HS-5 (cell line): Measurements from ENCODE around the gene RIMBP2.

Experiments
- DNase-seq: peaks from one replicate; pipeline ENCODE4 v3.0.0-alpha.2; 2012; ENCODE audit warnings: low read depth

RIMBP2 gene

DNA sequence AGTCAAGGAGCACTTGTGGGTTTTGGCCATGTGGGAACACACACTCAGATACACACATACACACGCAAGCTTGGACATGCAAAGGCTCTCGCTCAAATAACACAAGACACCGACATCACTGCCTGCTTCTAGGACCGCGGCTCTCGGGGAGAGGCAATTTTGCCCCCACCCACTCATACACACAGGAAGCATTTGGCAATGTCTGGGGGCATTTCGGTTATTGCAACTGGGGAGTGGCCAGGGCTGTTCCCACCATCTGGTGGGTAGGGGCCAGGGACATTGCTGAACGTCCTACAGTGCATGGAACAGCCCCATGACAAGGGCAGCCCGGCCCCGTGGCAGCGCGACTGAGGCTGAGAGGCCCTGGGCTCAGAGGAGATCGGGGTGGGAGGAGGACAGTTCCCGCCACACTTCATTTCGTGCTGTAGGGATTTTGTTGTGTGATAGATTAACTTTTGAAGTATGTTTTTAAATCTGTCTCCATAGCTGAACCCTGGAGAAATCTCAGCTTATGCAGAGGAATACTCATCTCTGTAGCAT, 35.6 kb downstream of the RIMBP2 start:
- no peak for DNase-seq

DNA sequence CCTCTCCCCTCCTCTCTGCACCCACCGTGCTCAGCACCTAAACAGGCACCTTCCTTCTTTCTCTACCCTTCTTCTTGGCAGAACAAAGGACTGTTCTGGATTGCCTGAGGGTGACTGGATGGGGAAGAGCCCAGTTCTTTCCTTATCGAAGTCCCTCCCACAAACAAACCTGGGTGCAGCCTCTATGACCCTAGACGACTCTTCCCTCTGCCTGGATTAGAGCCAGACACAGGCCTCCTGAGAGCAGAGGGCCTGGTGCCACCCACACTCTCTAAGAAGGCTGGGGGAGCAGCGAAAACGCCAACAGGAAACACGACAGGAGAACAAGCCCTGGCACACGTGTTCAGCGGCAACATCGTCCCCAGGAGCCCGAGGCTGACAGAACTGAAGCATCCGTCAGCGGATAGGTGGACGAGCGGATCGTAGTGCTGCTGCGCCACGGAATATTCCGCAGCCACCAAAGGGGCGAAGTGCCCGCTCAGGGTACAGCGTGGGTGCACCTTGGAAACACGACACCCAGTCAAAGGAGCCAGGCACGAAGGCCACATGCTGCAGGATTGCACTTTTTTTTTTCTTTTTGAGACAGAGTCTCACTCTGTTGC, 38.0 kb downstream of the RIMBP2 start:
- no peak for DNase-seq

DNA sequence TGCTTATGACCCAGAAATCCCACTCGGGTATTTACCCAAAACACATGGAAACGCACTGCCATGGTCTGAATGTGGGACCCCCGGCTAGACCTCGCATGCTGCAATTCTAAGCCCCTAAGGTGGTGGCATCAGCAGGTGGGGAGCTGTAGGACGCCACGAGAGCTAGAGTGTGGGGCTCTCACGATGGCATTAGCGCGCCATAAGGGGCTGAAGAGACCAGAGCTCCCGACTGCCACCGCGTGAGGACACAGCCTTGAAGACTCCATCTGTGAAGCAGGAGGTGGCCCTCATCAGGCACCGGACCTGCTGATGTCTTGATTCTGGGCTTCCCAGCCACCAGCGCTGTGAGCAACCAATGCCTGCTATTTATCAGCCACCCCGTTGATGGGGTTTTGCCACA, 40.3 kb downstream of the RIMBP2 start:
- DNase-seq = no peak

DNA sequence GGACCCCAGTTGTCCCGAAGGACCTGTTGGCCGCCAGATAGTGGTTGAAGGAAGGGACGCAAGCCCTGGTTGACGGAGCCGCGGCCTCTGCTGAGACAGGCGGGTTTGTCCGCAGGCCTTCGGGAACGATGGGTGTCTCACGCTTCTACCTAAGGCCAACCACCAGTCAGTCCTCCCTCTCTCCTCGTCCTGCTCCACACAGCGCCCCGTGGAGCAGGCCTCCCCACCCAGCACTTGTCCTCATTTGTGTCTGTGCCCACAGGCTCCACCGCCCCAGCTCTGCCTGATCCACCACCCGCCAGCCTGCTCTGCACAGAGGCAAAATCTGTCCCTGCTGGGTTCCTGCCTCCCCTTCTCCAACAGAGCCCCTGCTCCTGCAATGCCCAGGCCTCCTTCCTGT, 41.0 kb downstream of the RIMBP2 start:
- DNase-seq = no peak

DNA sequence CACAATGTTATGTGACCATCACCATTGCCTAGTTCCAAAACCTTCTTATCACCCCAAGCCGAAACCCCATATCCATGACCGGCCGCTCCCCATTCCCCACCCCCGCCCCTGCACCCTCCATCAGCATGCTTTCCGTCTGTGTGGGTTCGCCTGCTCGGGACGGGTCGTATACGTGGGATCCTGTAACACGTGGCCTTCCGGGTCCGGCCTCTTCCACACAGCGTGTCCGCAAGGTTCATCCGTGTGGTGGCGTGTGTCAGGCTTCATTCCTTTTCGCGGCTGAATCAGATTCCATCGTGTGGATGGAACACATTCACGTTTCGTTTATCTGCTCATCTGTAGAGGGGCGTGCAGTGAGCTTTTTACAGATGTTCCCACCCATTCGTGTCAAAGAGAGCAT, 41.4 kb downstream of the RIMBP2 start:
- no peak for DNase-seq

DNA sequence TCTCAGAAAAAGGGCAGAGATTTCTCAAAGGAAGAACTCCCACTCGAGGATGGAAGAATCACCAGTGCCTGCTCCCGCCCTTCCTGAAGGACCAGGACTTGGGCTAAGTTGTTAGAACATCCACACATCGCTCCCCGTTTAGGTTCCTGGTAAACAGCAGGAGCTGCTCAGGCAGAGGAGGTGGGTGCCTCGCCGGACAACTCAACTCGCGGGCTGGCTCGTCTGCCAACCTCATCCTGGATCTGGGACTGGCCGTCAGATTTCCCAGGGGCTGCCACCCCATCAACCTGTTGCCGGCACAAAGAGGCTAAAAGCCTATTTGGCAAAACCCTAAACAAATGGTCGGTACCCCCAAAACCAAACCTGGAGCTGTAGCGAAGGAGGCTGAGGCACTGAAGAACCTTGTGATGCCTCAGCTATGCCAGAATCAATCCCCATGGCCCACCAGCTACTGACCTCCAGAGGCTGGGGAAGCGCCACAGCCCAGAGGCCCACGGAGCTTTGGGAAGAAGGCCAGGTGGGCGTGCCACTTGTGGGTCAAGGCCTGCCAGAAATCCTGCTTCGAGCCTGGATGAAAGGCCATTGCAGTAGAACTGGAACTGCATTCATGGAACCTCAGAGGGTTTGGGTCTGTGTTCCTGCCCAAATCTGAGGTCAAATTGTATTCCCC, 42.9 kb downstream of the RIMBP2 start:
- DNase-seq = no peak

DNA sequence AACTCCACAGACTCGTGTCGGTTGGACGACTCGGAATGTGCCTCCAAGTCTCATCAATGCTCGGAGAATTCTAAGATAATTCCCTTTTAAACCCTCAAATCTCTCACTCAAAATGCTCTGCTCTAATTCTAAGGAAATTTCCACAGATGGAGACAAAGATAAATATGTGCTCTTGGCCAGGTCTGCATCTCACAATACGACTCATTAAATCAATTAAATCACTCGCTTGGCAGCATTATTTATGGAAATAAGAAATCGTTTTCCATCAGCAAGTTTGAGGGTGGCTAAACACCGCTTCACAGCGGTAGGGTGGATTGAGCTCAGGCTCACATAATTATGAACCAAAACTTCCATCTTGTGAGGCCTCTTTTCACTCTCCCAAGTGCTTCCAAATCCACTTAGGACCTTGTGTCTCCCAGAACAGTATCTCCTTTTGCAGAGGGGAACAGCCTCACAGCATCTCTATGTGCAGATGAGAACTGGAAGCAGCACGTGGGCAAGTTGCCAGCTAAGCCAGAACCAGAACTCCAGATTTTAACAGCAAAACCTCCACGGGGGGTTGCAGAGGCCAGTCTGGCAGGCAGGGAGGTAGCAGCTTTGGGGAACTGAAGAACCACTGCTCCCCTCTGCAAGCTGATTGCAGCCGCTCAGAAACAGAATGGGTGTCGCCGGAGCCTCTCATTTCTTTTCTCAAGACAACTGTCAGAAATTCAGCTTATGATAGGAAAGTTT, 43.8 kb downstream of the RIMBP2 start:
- DNase-seq = no peak

DNA sequence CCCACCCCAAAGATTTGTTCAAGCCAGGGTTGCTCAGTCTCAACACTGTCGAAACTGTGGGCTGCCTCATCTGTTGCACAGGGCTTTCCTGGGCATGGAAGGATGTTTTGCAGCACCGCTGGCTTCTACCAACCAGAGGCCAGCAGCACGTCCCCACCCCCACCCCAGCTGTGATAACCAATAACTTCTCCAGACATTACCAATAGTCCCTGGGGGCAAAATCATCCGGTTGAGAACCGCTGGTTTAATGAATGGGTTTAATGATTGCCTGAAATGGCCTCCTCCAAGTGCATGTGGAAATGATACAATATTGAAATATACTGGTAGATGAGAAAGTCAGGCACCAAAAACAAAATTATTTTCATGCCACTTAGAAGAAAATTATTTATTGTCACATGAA, 44.5 kb downstream of the RIMBP2 start:
- no peak for DNase-seq

DNA sequence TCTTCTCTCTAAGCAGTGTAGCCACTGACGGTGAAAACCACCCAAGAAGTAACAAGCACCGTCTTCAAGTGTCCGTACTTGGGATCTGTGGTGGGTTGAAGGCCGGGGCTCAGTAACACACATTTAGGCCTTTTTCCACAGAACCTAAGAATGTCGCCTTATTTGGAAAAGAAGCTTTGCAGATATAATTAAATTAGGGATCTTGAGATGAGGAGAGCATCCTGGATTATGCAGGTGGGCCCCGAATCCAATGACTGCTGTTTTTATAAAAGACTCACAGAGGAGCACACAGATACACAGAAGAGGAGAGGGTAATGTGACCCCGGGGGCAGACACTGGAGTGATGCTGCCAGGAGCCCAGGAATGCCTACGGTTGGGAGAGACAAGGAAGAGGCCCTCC, 46.3 kb downstream of the RIMBP2 start:
- no peak for DNase-seq

DNA sequence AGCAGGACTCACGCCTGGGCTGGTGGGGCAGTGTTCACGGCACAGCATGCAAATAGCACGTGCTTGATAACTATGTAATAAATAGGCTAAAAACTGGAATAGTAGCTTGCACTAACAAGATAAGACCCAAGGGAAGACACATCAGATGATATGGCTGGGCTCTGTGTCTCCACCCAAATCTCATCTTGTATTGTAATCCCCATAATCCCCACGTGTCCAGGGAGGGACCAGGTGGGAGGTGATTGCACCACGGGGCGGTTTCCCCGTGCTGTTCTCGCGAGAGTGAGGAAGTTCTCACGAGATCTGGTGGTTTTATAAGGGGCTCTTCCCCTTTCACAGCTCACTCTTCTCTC, 46.9 kb downstream of the RIMBP2 start:
- no peak for DNase-seq

DNA sequence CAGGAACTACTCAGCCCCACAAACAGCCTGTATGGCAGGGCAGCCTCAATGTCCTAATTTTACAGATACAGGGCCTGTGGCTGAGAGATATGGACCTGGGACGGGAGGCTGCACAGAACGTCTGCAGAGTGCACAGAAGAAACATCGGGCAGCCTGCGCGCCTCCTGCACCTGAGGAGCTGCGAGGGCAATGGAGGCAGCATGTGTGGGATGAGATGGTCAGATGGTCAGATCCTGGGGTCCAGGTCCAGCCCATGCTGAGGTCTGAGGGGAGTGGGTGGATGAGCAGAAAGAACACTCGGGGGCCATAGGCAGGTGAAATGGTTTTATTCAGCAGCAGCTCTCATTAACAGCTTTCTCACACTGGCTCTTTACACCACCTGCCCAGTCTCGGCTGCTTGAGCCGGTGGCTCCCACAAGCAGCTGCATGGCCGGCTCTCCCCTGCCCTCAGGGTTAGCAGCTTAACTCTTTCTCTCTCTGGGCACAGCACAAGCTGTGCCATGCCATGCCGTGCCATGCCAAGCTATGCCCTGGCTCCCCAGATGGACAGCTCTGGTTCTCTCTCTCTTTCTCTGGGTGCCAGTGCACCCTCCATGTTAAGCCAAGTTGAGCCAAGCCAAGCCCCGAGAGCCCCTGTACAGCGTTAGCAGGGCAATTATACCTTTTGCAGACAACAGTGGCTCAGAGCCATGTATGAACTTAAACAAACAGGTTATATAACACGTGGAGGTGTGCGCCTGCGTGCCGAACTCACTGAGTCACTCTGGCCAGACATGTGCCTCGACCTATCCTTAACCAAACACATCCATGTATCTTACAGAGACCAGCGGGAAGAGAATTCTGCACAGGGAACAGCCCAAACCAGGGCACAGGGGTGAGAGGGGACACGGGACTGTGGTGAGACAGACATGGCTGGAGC, 47.6 kb downstream of the RIMBP2 start:
- DNase-seq = no peak

DNA sequence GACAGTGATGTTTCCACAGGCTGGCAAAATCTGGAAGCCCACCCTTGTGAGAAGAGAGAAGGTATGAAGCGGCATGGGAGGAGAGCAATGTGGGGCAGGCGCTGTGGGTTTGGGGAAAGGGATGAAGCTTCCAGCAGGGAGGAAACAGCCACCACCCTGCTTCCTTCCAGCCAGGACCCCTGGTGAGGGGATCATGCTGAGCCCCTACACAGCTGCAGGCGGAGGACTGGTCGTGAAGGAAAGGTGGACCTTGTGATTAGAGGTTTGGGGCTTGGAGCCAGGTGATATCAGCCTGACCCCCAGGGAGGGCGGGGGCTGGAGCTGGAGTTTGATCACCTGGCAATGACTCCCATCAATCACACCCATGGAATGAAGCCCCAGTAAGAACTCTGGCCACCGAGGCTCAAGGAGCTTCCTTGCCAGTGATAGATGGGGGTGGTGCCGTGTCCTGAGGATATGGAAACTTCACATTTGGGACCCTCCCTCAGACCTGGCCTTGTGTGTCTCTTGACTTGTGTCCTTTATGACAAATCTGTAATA, 48.6 kb downstream of the RIMBP2 start:
- DNase-seq = no peak

DNA sequence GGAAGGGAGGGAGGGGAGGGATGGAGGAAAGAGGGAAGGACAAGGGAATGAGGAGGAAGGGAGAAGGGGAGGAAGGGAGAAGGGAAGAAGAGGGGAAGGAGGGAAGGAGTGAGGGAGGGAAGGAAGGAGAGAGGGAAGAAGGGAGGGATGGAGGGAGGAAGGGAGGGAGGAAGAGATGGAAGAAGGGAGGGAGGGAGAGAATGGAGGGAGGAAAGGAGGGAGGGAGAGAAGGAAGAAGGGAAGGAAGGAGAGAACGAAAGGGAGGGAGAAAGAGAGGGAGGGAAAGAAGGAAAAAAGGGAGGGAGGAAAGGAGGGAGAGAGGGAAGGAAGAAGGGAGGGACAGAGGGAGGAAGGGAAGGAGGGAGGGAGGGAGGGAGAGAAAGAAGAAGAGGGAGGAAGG, 49.5 kb downstream of the RIMBP2 start:
- no peak for DNase-seq

DNA sequence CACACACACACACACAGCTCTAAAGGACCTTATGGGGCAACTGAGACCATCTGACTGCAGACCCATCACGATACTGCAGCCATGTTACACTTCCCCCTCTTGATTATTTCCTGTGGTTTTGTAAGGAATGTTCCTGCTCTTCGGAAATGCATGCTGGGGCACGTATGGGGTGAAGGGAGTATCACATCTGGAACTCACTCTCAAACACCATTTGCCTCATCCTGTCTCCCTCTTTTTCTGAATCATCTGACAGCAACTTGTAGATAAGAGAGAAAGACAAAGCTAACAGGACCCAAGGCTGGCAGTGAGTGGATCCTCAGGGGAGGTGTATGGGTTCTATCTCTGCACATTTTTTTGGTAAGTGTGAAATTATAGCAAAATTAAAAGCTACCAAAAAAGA, 50.3 kb downstream of the RIMBP2 start:
- no peak for DNase-seq

DNA sequence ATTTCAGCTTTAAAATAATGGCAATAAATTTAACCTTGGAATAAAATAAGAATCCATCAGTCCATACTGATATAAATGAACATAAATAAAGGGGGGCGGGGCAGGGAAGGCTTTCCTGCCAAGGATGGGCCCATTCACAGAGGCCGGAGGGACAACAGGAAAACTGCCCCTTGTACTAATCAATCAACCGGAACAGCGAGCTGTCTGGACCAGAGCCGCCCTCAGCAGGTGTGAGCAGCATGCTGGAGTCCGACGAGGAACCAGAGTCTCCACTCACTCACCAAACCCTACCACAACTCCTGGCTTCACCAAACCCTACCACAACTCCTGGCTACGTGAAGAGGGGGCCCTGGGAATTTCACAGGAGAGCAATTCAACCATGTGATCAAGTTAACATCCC, 51.3 kb downstream of the RIMBP2 start:
- no peak for DNase-seq

DNA sequence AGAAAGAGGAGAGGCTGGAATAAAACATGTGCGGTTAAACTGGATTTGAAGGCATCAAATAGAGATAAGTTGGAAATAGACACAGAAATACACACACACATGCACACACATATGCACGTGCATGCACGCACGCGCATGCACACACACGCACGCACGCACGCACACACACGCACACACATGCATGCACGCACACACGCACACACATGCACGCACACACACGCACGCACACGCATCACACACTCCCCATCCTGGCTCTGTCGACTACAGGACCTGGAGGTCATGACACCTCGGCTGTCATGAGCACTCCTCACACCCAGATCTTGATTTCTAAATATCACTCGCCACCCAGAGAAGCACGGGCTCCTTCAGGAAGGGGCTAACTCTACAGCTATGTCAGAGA, 51.8 kb downstream of the RIMBP2 start:
- no peak for DNase-seq

DNA sequence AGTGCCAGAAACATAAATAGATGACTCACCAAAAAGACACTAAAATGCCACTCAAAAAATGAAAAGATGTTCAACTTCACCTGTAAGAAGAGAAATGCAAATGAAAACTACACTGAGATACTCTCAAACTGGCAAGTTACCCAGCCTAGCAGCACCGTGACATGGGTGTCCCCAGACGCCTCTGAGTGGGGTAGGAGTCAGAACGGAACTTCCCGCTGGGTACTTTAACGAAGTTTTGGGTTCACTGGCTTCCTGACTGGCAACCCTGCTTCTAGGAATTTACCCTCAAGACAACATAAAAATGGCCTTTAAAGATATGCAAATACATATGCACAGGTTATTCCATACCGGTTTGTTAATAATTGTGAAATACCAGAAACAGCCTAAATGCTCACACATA, 52.6 kb downstream of the RIMBP2 start:
- DNase-seq = no peak

DNA sequence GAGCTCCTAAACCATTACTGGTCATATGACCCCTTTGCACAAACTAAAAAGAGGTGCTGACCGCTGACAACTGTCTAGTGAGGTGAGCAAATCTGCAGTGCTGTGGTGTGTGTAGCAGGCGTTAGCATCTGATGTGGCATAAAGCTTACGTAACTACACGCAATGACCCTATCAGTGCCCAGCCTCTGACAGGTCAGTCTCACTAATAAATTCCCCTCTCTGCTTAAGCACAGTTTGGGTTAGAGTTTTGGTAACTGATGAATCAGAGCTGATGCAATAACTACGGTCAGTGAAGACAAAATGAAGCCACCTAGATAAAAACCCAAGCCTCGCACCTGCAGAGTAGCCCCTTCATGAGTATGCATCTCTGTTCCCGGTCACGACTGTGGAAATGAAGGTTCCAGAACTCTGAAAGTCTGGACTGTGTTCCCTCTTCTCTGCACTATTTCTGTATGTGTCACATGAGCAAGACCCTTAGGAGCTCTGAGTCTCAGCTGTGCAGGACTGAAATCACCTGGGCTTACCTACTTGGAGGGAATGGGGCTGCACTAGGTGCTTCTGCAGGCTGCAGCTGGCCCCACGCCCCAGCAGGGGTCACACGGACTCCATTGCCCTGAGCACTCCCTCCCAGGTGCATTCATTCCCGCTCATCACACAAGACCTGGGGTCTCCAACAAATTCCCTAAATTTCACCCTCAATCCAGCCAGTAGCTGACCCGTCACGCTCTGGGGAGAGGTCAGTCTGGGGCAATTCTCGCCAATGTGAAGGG, 54.4 kb downstream of the RIMBP2 start:
- DNase-seq = no peak

DNA sequence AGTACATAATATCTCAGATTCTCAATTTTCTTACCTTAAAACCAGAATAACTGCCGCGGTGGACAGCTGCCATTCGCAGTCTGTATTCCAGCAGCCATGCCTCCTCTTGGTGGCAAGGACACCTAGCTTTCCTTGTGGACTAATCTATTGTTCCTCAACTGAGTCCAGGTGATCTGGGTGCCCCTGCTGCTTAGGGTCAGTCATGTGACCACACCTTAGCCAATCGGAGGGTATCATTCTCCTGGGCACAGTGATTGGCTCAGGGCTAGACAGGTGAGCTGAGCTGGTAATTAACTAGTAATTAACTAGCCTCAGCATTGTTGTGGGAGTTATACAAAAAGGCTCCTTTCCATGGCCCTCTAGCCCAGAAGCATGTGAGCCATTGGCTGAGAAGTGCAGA, 55.0 kb downstream of the RIMBP2 start:
- no peak for DNase-seq

DNA sequence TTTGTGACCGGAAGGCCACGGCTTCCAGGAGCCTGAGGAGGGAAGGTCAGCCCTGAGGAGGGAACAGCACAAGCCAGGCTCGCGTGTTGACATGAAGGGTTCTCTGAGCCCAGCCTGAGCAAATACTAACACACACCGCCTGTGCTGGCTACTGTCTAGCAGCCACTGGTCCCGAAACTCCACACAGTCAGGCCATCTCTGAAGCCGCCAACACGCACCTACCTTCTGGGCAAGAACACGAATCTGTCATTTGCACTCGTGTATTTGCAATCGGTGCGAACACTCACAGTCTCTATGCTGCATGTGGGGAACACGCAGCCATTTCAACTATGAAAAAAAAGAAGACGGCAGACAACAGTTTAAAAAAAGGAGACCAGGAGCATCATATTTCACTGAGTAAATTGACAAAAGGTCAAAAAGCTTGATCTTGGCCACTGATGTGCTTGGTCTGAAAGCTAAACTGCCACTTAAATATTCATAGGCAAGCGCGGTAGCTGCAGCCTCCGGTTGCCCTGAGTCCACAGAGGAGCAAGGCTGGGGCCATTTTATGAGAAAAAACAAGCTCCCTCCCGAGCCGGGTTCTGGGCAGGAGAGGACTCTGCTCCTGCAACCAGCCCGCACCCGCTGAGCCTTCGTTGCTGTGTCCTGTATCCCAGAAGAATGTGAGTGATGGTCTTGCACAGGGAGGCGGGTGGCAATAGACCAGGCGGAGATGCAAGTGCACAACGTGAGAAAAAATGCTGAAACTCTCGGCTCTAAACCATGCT, 57.8 kb downstream of the RIMBP2 start:
- no peak for DNase-seq

DNA sequence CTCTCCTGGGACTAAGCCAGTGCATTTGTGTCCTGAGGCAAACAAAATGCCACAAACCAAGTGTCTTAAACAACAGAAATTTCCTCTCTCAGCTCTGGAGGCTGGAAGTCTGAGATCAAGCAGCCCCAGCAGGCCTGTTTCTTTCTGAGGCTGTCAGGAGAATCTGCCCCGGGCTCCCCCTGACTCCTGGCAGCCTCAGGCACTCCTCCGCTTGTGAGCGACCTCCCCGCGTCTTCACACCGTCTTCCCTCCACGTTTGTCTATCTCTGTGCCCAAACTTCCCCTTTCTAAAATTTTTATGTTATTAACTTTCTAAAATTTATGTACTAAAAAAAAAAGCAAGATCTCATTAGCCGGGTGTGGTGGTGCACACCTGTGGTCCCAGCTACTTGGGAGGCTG, 59.7 kb downstream of the RIMBP2 start:
- DNase-seq = no peak
